GM18499 (cell line): ENCODE results near the gene ZNRD2.
"Not testable (repeated sequence)": the region's sequence is repeated elsewhere in the genome, so short reads cannot be mapped to it uniquely, and the experiment has no call there.

Experiments
- ATAC-seq: cut with Tn5 transposase; IDR thresholded peaks from one replicate; pipeline ENCODE4 v1.9.1; 2021; ENCODE audit warnings: moderate number of reproducible peaks; ENCODE audit not compliant: insufficient read depth, unreplicated experiment

Gene ZNRD2

GRCh38 chr11:65569973-65570918 lies at the start of gene ZNRD2:
TSS of gene ZNRD2 (plus strand) at chr11:65570477. CDS start at chr11:65570492, 15 bp downstream.
- peak; percentile 44 for ATAC-seq

- ATAC-seq, result not testable (repeated sequence)
These were observed 48.3 kb upstream of the ZNRD2 start for GRCh38 chr11:65521777-65522521.

GRCh38 chr11:65522718-65523630 lies 47.3 kb upstream of the ZNRD2 start:
- ATAC-seq, result not testable (repeated sequence)

GRCh38 chr11:65523631-65523968 lies 46.7 kb upstream of the ZNRD2 start:
- not testable (repeated sequence) for ATAC-seq

- no peak for ATAC-seq
These were observed 46.1 kb upstream of the ZNRD2 start for GRCh38 chr11:65524014-65524740.

GRCh38 chr11:65524741-65525545 lies 45.3 kb upstream of the ZNRD2 start, which contains the start of gene SCYL1:
TSS of gene SCYL1 (plus strand) at chr11:65525083. CDS start at chr11:65525154, 71 bp downstream.
- no peak for ATAC-seq

- no peak for ATAC-seq
These were observed 44.5 kb upstream of the ZNRD2 start for GRCh38 chr11:65525546-65526480.

- ATAC-seq, result no peak
These were observed 43.5 kb upstream of the ZNRD2 start for GRCh38 chr11:65526744-65527143.

GRCh38 chr11:65528819-65529350 lies 41.4 kb upstream of the ZNRD2 start:
- no peak for ATAC-seq

GRCh38 chr11:65529475-65530156 lies 40.7 kb upstream of the ZNRD2 start:
- ATAC-seq, result no peak

- no peak for ATAC-seq
These were observed 40.1 kb upstream of the ZNRD2 start for GRCh38 chr11:65530157-65530496.

- no peak for ATAC-seq
These were observed 37.8 kb upstream of the ZNRD2 start for GRCh38 chr11:65532388-65533064.

- no peak for ATAC-seq
These were observed 35.2 kb upstream of the ZNRD2 start for GRCh38 chr11:65535102-65535501.

- no peak for ATAC-seq
These were observed 33.6 kb upstream of the ZNRD2 start for GRCh38 chr11:65536412-65537295.

- ATAC-seq, result no peak
These were observed 33.0 kb upstream of the ZNRD2 start for GRCh38 chr11:65537296-65537597.
